Loucy (cell line): Measurements from ENCODE around the gene GP1BA.

Experiments used
- EZH2phosphoT487 ChIP-seq: fragments of 200-600 bp; IDR thresholded peaks from 2 replicates; pipeline ENCODE4 v1.6.1; 2018; ENCODE audit warnings: antibody characterized with exemption, mild to moderate bottlenecking, moderate library complexity, borderline replicate concordance
- TF ChIP-seq, protein P1 (sequence below): fragments of 200-600 bp; sonication (generic); conservative IDR thresholded peaks from 2 replicates; pipeline ENCODE4 v1.5.1; 2014; ENCODE audit warnings: mild to moderate bottlenecking, antibody characterized with exemption, low read length

DNA sequence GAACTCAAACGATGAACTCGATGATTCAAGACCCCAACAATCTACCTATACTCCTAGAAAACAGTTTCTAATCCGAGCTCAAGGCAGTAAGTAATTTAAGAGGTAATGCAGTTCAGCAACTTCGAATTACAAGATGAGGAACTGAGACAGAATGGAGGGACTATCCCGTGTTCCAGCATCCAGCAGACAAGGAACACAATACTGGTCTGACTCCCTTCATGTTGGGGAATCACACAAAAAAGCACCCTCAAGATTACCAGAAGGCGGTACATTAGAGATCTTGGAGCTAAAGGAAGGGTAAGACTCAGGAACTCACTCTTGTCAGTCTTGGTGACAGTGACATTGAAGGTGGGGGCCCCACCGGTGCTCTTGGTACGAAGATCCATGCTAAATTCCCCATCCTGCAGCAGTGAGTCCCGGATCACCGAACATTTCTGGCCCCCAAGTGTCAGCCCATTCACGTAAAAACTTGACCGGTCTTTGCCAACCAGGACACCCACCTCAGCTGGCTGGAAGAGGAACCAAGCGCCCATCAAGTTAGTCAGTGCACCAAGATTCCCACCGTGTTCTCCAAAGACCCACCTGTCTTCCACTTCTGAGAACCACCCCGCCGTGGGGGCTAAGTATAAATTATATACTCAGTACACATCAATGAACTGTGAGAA lies 14.4 kb downstream of the GP1BA start:
- TF ChIP-seq, protein P1, sequence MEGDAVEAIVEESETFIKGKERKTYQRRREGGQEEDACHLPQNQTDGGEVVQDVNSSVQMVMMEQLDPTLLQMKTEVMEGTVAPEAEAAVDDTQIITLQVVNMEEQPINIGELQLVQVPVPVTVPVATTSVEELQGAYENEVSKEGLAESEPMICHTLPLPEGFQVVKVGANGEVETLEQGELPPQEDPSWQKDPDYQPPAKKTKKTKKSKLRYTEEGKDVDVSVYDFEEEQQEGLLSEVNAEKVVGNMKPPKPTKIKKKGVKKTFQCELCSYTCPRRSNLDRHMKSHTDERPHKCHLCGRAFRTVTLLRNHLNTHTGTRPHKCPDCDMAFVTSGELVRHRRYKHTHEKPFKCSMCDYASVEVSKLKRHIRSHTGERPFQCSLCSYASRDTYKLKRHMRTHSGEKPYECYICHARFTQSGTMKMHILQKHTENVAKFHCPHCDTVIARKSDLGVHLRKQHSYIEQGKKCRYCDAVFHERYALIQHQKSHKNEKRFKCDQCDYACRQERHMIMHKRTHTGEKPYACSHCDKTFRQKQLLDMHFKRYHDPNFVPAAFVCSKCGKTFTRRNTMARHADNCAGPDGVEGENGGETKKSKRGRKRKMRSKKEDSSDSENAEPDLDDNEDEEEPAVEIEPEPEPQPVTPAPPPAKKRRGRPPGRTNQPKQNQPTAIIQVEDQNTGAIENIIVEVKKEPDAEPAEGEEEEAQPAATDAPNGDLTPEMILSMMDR, result no peak
- TF ChIP-seq EZH2phosphoT487, result no peak
